B cell (primary cell): ENCODE data around the gene HOXD10. TPM values are rescaled to one million over a fixed set of nuclear protein-coding genes. Genes with fewer than 3 reads are reported as not detected.

Source experiments
- ATAC-seq: fragments of 200-7000 bp; cut with Tn5 transposase; one replicate; pipeline ENCODE4 v1.10.0; 2021; ENCODE audit warnings: low read depth, mild to moderate bottlenecking, moderate number of reproducible peaks, moderate library complexity
- CTCF ChIA-PET: fragments of 350-600 bp; sonication (Branson Sonifier 250); formaldehyde crosslinking; loops from one replicate; lab custom pipeline; 2021; ENCODE audit warnings: antibody characterized with exemption, inconsistent platforms; lab: Charles Lee
- POLR2A ChIA-PET: fragments of 350-600 bp; sonication (Branson Sonifier 250); formaldehyde crosslinking; loops from one replicate; lab custom pipeline; 2021; ENCODE audit warnings: antibody characterized with exemption; lab: Charles Lee
- DNase-seq: peaks from one replicate; pipeline ENCODE4 v3.0.0; 2013
- H2AFZ ChIP-seq: 2 replicates; pipeline ENCODE4 v1.6.1; 2012; ENCODE audit warnings: mild to moderate bottlenecking, low read depth, low read length; ENCODE audit not compliant: insufficient read depth, poor library complexity, severe bottlenecking
- H3K27ac ChIP-seq, 2 donors: 1 replicate in 1 of 2; 2 replicates in 1 of 2; pipeline ENCODE4 v1.5.1; 2012 to 2013; ENCODE audit warnings: low read length in 2 of 2, mild to moderate bottlenecking in 2 of 2, moderate library complexity in 1 of 2
- H3K27me3 ChIP-seq, 4 experiments: fragments of 200-600 bp in 1 of 4; sonication (generic) in 1 of 4; replicated peaks in 1 of 4; 1 replicate in 2 of 4; 2 replicates in 2 of 4; pipeline versions ENCODE4 v1.6.1 to v1.7.0; 2013 to 2016; ENCODE audit warnings: low read length in 3 of 4, mild to moderate bottlenecking in 2 of 4, mixed read lengths in 1 of 4, moderate library complexity in 1 of 4; ENCODE audit not compliant: insufficient read depth in 4 of 4, control insufficient read depth in 3 of 4; ENCODE audit errors: control extremely low read depth in 1 of 4
- H3K36me3 ChIP-seq, 2 experiments: replicated peaks in 1 of 2; 1 replicate in 1 of 2; 2 replicates in 1 of 2; pipeline versions ENCODE4 v1.6.1 to v1.7.1; 2013; ENCODE audit warnings: low read length in 1 of 2; ENCODE audit not compliant: insufficient read depth in 2 of 2, control insufficient read depth in 1 of 2; ENCODE audit errors: control extremely low read depth in 1 of 2, extremely low read depth in 1 of 2
- H3K4me1 ChIP-seq, 2 donors: fragments of 200-600 bp in 1 of 2; sonication (generic) in 1 of 2; 1 replicate in 1 of 2; 2 replicates in 1 of 2; pipeline versions ENCODE4 v1.5.1 to v1.6.1; 2013 to 2017; ENCODE audit warnings: low read length in 2 of 2; ENCODE audit not compliant: control insufficient read depth in 2 of 2, insufficient read depth in 2 of 2
- H3K4me2 ChIP-seq: replicated peaks from 2 replicates; pipeline ENCODE3; 2012; ENCODE audit warnings: mild to moderate bottlenecking, low read depth, low read length; ENCODE audit not compliant: poor library complexity, severe bottlenecking
- H3K4me3 ChIP-seq, 5 experiments: fragments of 200-600 bp in 1 of 5; sonication (generic) in 1 of 5; 1 replicate in 3 of 5; 2 replicates in 2 of 5; pipeline versions ENCODE4 v1.5.1 to v1.7.0; 2011 to 2016; ENCODE audit warnings: low read length in 4 of 5, mild to moderate bottlenecking in 4 of 5, low read depth in 2 of 5, control low read depth in 1 of 5, moderate library complexity in 1 of 5; ENCODE audit not compliant: insufficient read depth in 1 of 5; ENCODE audit errors: control extremely low read depth in 1 of 5, extremely low read depth in 1 of 5
- H3K79me2 ChIP-seq: fragments of 200-600 bp; sonication (generic); one replicate; pipeline ENCODE4 v1.6.0; 2016; ENCODE audit warnings: low read length; ENCODE audit not compliant: control insufficient read depth, insufficient read depth
- H3K9ac ChIP-seq: fragments of 200-600 bp; sonication (generic); 2 replicates; pipeline ENCODE4 v1.6.1; 2017; ENCODE audit warnings: mild to moderate bottlenecking, low read length, moderate library complexity
- H3K9me3 ChIP-seq, 3 donors: one replicate each; pipeline versions ENCODE4 v1.6.1 to v1.7.1; 2013; ENCODE audit warnings: low read length in 2 of 3; ENCODE audit not compliant: control insufficient read depth in 2 of 3, insufficient read depth in 1 of 3; ENCODE audit errors: control extremely low read depth in 1 of 3
- H4K20me1 ChIP-seq: 2 replicates; pipeline ENCODE4 v1.6.0; 2012; ENCODE audit warnings: mild to moderate bottlenecking, low read length; ENCODE audit not compliant: insufficient read depth, control insufficient read depth, poor library complexity, severe bottlenecking
- H3K27ac Mint-ChIP-seq: one replicate; pipeline ENCODE4 v1.8.0; 2021; ENCODE audit warnings: mixed read lengths
- H3K27me3 Mint-ChIP-seq: one replicate; pipeline ENCODE4 v1.8.0; 2021; ENCODE audit warnings: mixed read lengths
- H3K4me1 Mint-ChIP-seq: one replicate; pipeline ENCODE4 v1.8.0; 2021; ENCODE audit warnings: mixed read lengths
- H3K4me3 Mint-ChIP-seq: one replicate; pipeline ENCODE4 v1.8.0; 2021; ENCODE audit warnings: mixed read lengths
- H3K9me3 Mint-ChIP-seq: one replicate; pipeline ENCODE4 v1.8.0; 2022; ENCODE audit warnings: mixed read lengths; ENCODE audit not compliant: insufficient read depth
- EZH2 ChIP-seq: IDR thresholded peaks from 2 replicates; pipeline ENCODE4 v1.6.1; 2012; ENCODE audit warnings: borderline replicate concordance, low read depth, mild to moderate bottlenecking, moderate library complexity, low read length; ENCODE audit not compliant: insufficient read depth, poor library complexity, severe bottlenecking
- WGBS: methylation state at CpG from one replicate; pipeline ENCODE4 v1.1.5; 2013; ENCODE audit warnings: missing lambda C conversion rate; ENCODE audit not compliant: insufficient coverage; 5-methylcytosine and 5-hydroxymethylcytosine counted together
- intact Hi-C: fragments of 100-400 bp; cut with micrococcal nuclease; formaldehyde crosslinking; loops from one replicate; pipeline ENCODE4 v1.10.0; 2022
- polyA minus RNA-seq: library from RNA; depleted of rRNA, polyadenylated mRNA; stranded (reverse); fragments of >200 nt; gene quantifications from 2 replicates; pipeline ENCODE4 v1.2.3, GENCODE V29; 2012
- polyA plus RNA-seq: library from polyadenylated mRNA; depleted of rRNA; stranded (reverse); fragments of >200 nt; gene quantifications from 2 replicates; pipeline ENCODE4 v1.2.3, GENCODE V29; 2012
- total RNA-seq, 2 donors: library from RNA; stranded (reverse); fragments of 120-200 nt in 1 of 2; gene quantifications; 1 replicate in 1 of 2; 2 replicates in 1 of 2; pipeline versions ENCODE4 v1.2.3 to v1.2.4, GENCODE V29; 2013 to 2022
- TF ChIP-seq, protein P1 (sequence below): fragments of 200-600 bp; IDR thresholded peaks from one replicate; pipeline ENCODE4 v1.8.0; 2022; ENCODE audit warnings: antibody characterized with exemption, mild to moderate bottlenecking

Gene HOXD10
- total RNA-seq: not detected in 2 replicates
- total RNA-seq (2013): not detected
- polyA plus RNA-seq: not detected in 2 replicates
- polyA minus RNA-seq: not detected in 2 replicates

DNA sequence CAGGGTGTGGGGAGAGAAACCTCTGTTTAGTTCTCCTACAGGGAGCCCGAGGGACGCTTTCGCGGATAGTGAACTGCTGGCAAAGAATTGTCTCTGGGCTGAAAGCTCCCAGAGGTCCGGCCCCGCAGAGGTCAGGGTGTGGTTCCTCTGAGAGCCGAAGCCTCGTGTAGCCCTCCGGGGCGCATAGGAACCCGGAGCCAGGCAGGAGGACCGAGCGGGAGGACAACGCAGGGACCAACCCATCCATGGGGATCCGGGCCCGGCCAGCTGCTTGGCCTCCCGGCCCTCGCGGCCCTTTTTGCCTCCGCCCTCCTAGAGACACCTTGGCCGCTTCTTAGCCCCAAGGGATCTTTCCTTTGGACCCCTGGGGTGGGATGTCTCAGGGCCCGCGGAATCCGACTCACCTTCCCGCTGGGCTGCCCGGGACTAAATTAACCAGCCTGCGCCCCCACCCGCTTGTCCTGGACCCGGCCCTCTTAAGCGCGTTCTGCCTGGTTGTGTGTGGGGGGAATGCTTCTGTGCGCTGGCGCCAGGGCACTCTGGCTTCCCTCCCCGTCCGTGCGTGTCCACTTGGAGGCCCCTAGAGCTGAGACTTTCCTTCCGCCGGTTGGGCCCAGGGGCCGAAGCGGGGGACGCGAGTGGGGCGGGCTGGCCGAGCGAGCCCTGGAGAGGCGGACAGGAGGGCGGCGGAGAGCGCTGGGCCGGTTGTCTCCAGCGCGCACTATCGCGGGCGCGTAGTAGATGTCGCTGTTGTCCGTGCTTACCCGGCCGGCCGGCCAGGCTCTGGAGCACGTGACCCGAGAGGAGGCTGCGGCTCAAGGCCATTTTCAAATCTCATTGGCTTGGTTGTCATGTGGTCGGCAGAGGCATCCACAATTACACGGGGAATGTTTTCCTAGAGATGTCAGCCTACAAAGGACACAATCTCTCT, at the start of gene HOXD10:
Gene HOXD10 (plus strand): TSS at position 896 of the 931 bp plus-strand sequence. CDS start 56 bp downstream, outside the sequence.
- Histone ChIP-seq H3K79me2 (no peaks in the 10 kb centered on the region), H3K9ac (no peak within 1 kb of the TSS), H3K4me3 (no peak within 1 kb of the TSS), H3K36me3 (no peaks in the 10 kb centered on the region), H4K20me1 (no peaks in the 10 kb centered on the region), H3K27me3 (peaks cover 0 to 95% (median 75%) of the 10 kb centered on the region in 4 experiments), H2AFZ (no peak within 1 kb of the TSS), H3K4me2 (no peak within 1 kb of the TSS), H3K9me3 (peaks cover 0 to 58% (median 2%) of the 10 kb centered on the region in 3 donors), H3K4me1 (peaks cover 0 to 9% of the 10 kb centered on the region in 2 donors), H3K27ac (no peak within 1 kb of the TSS)
- intact Hi-C loops: no loop called here
- 13% methylated on average over 65 of the region's 66 CpGs for WGBS
- ChIA-PET POLR2A (no interaction called here), CTCF (interaction anchor here (1.7 kb wide), 1 partner anchor 1032 kb away, joined by 3 read pairs; no protein-coding TSS in a partner anchor)
- TF ChIP-seq, protein P1, sequence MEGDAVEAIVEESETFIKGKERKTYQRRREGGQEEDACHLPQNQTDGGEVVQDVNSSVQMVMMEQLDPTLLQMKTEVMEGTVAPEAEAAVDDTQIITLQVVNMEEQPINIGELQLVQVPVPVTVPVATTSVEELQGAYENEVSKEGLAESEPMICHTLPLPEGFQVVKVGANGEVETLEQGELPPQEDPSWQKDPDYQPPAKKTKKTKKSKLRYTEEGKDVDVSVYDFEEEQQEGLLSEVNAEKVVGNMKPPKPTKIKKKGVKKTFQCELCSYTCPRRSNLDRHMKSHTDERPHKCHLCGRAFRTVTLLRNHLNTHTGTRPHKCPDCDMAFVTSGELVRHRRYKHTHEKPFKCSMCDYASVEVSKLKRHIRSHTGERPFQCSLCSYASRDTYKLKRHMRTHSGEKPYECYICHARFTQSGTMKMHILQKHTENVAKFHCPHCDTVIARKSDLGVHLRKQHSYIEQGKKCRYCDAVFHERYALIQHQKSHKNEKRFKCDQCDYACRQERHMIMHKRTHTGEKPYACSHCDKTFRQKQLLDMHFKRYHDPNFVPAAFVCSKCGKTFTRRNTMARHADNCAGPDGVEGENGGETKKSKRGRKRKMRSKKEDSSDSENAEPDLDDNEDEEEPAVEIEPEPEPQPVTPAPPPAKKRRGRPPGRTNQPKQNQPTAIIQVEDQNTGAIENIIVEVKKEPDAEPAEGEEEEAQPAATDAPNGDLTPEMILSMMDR: no peak
- no peak for TF ChIP-seq EZH2
- H3K9me3 Mint-ChIP-seq: peaks cover 2% of the 10 kb centered on the region
- no peak within 1 kb of the TSS for H3K4me3 Mint-ChIP-seq
- peaks cover 84% of the 10 kb centered on the region for H3K27me3 Mint-ChIP-seq
- H3K27ac Mint-ChIP-seq: peak within 1 kb of the TSS; percentile 42
- H3K4me1 Mint-ChIP-seq: peaks cover 7% of the 10 kb centered on the region
- no peak for ATAC-seq
- no peak for DNase-seq
